ENCODE data around the gene OVAAL. TPM values are rescaled to one million over a fixed set of nuclear protein-coding genes. Genes with fewer than 3 reads are reported as not detected.

The OVAAL gene
- total and polyA plus RNA-seq, 4 donors: not detected

DNA sequence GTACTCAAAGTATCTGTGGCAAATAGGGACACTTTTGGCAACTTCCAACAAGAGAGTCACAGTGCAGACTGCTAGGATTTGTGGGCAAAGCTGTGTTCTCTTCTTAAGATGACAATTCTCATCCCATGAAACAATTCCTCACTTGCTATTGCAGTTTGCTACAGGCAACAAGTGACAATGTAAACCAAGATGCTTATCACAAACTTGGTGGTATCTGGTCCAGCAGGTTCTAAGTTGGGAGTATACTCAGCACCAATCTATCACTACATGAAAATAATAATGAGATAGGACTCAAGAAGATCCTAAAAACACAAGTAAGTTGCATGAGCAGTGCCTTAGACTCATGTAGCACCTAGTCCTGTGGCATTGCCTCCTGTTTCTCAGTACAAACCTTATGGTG lies 3.4 kb upstream of the OVAAL start:
- H3K4me3 ChIP-seq (ENCODE audit: low read depth in 1 of 3, low read length in 3 of 3): no peak overlapping the region
- DNase-seq (ENCODE audit: low spot score): no peak
- no peaks in the 10 kb centered on the region for H3K27me3 ChIP-seq (ENCODE audit: control insufficient read depth in 4 of 4, insufficient read depth in 4 of 4, low read length in 3 of 4)
- TF ChIP-seq JUND (IDR thresholded peaks at IDR 0.05): no peak
- TF ChIP-seq, protein P1, sequence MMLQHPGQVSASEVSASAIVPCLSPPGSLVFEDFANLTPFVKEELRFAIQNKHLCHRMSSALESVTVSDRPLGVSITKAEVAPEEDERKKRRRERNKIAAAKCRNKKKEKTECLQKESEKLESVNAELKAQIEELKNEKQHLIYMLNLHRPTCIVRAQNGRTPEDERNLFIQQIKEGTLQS (IDR thresholded peaks at IDR 0.05): no peak
- H3K4me1 ChIP-seq (ENCODE audit: control insufficient read depth in 4 of 4, insufficient read depth in 4 of 4, low read length in 3 of 4): no peaks in the 10 kb centered on the region
- no peak overlapping the region for H3K9ac ChIP-seq (ENCODE audit: low read depth in 1 of 2, low read length in 2 of 2)
- no peaks in the 10 kb centered on the region for H3K9me3 ChIP-seq (ENCODE audit: control insufficient read depth in 4 of 4, low read length in 3 of 4)
- no peak overlapping the region for H3K27ac ChIP-seq (ENCODE audit: low read depth in 1 of 2, low read length in 2 of 2)
- no peaks in the 10 kb centered on the region for H3K36me3 ChIP-seq (ENCODE audit: control insufficient read depth in 4 of 4, insufficient read depth in 3 of 4, low read depth in 1 of 4, low read length in 3 of 4)

DNA sequence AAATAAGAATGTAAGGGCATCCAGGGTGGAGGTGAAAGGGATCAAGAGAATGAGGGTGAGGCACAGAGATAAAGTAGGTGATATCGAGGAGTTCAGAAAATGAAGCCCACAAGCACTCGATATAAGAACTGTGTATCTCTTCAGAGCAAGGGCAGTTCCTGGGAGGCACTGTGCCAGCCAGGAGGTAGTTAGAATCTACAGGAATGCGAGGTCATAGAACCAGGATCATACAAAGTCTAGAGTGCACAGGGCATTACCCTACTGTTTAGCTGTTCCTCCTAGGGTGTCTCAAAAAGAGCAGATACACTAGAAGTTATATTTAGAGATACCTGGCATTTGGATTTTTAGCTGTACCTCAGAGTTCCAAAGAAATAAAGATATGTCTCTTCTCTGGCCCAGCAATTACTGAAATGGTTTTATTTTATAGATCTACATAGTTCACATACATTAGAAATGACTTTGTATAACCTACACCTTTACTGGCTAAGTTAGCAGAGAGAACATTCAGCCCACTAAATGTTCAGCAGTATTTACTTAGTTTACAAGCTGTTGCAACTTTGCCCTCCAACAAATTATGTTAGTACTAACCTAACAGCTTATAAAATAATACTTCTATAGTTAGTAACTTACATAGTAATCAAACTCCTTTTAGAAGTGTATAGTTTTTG lies 1.6 kb downstream of the OVAAL start:
- TF ChIP-seq HNF4A (conservative IDR thresholded peaks at IDR 0.05) (peak in 1 of 2 donors; percentile 15), TAF1 (conservative IDR thresholded peaks at IDR 0.05) (no peak), NR2F2 (IDR thresholded peaks at IDR 0.05) (no peak)
- TF ChIP-seq, protein P2, sequence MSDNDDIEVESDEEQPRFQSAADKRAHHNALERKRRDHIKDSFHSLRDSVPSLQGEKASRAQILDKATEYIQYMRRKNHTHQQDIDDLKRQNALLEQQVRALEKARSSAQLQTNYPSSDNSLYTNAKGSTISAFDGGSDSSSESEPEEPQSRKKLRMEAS (IDR thresholded peaks at IDR 0.05): no peak
- H3K36me3 ChIP-seq (ENCODE audit: control insufficient read depth in 4 of 4, insufficient read depth in 3 of 4, low read depth in 1 of 4, low read length in 3 of 4): no peaks in the 10 kb centered on the region
- 61% methylated on average over 3 of the region's 3 CpGs for WGBS
- no peak overlapping the region for H3K9ac ChIP-seq (ENCODE audit: low read depth in 1 of 2, low read length in 2 of 2)
- H3K27me3 ChIP-seq (ENCODE audit: control insufficient read depth in 4 of 4, insufficient read depth in 4 of 4, low read length in 3 of 4): no peaks in the 10 kb centered on the region
- no peaks in the 10 kb centered on the region for H3K9me3 ChIP-seq (ENCODE audit: control insufficient read depth in 4 of 4, low read length in 3 of 4)
- DNase-seq (ENCODE audit: low spot score): no peak
- H3K27ac ChIP-seq (ENCODE audit: low read depth in 1 of 2, low read length in 2 of 2): no peak overlapping the region
- no peaks in the 10 kb centered on the region for H3K4me1 ChIP-seq (ENCODE audit: control insufficient read depth in 4 of 4, insufficient read depth in 4 of 4, low read length in 3 of 4)
- H3K4me3 ChIP-seq (ENCODE audit: low read depth in 1 of 3, low read length in 3 of 3): no peak overlapping the region

DNA sequence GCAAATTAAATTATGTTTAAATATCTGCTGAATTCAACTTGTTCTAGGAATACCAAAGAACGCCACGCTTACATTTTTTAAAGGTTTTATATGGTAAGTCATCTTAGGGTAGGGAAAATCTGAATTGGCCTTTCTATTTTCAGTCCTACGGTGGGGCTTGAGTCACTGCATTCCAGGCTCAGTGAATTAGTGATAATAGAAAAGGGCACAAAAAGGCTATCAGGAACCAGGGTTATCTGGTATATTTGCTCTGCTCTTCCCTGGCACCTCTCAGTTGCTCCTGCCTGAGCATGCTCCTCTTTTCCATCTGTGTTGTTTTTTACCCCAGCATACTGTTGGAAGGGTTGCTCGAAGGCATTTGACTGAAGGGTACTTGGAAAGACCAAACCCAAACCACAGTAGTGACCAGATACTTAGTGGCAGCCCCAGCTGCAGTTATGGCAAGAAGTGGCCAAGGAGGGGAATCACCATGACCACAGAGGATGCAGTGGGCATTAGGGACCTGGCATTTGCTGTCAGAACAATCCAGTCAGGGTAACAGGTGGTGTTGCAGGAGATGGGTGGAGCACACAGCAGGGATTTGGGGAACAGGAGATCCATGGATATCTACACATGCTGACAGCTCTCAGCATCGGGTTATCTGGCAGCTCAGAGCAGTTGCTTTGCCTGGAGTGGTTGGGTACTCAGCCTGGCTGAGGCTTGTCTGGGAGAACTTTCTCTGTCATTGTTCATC lies 2.3 kb downstream of the OVAAL start:
- H3K4me3 ChIP-seq (ENCODE audit: low read depth in 1 of 3, low read length in 3 of 3): no peak overlapping the region
- TF ChIP-seq NR2F2 (IDR thresholded peaks at IDR 0.05) (no peak), SP1 (IDR thresholded peaks at IDR 0.05) (no peak), HNF4G (IDR thresholded peaks at IDR 0.05) (no peak)
- TF ChIP-seq, protein P3, sequence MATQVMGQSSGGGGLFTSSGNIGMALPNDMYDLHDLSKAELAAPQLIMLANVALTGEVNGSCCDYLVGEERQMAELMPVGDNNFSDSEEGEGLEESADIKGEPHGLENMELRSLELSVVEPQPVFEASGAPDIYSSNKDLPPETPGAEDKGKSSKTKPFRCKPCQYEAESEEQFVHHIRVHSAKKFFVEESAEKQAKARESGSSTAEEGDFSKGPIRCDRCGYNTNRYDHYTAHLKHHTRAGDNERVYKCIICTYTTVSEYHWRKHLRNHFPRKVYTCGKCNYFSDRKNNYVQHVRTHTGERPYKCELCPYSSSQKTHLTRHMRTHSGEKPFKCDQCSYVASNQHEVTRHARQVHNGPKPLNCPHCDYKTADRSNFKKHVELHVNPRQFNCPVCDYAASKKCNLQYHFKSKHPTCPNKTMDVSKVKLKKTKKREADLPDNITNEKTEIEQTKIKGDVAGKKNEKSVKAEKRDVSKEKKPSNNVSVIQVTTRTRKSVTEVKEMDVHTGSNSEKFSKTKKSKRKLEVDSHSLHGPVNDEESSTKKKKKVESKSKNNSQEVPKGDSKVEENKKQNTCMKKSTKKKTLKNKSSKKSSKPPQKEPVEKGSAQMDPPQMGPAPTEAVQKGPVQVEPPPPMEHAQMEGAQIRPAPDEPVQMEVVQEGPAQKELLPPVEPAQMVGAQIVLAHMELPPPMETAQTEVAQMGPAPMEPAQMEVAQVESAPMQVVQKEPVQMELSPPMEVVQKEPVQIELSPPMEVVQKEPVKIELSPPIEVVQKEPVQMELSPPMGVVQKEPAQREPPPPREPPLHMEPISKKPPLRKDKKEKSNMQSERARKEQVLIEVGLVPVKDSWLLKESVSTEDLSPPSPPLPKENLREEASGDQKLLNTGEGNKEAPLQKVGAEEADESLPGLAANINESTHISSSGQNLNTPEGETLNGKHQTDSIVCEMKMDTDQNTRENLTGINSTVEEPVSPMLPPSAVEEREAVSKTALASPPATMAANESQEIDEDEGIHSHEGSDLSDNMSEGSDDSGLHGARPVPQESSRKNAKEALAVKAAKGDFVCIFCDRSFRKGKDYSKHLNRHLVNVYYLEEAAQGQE (IDR thresholded peaks at IDR 0.05): no peak
- TF ChIP-seq, protein P4, sequence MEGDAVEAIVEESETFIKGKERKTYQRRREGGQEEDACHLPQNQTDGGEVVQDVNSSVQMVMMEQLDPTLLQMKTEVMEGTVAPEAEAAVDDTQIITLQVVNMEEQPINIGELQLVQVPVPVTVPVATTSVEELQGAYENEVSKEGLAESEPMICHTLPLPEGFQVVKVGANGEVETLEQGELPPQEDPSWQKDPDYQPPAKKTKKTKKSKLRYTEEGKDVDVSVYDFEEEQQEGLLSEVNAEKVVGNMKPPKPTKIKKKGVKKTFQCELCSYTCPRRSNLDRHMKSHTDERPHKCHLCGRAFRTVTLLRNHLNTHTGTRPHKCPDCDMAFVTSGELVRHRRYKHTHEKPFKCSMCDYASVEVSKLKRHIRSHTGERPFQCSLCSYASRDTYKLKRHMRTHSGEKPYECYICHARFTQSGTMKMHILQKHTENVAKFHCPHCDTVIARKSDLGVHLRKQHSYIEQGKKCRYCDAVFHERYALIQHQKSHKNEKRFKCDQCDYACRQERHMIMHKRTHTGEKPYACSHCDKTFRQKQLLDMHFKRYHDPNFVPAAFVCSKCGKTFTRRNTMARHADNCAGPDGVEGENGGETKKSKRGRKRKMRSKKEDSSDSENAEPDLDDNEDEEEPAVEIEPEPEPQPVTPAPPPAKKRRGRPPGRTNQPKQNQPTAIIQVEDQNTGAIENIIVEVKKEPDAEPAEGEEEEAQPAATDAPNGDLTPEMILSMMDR (IDR thresholded peaks at IDR 0.05; ENCODE audit: low read depth, low read length, missing input control): no peak
- TF ChIP-seq, protein P1 (IDR thresholded peaks at IDR 0.05): no peak
- H3K36me3 ChIP-seq (ENCODE audit: control insufficient read depth in 4 of 4, insufficient read depth in 3 of 4, low read depth in 1 of 4, low read length in 3 of 4): no peaks in the 10 kb centered on the region
- H3K9ac ChIP-seq (ENCODE audit: low read depth in 1 of 2, low read length in 2 of 2): no peak overlapping the region
- H3K27me3 ChIP-seq (ENCODE audit: control insufficient read depth in 4 of 4, insufficient read depth in 4 of 4, low read length in 3 of 4): no peaks in the 10 kb centered on the region
- no peak for DNase-seq (ENCODE audit: low spot score)
- H3K27ac ChIP-seq (ENCODE audit: low read depth in 1 of 2, low read length in 2 of 2): no peak overlapping the region
- H3K9me3 ChIP-seq (ENCODE audit: control insufficient read depth in 4 of 4, low read length in 3 of 4): no peaks in the 10 kb centered on the region
- WGBS: 81% methylated on average over 5 of the region's 5 CpGs
- no peaks in the 10 kb centered on the region for H3K4me1 ChIP-seq (ENCODE audit: control insufficient read depth in 4 of 4, insufficient read depth in 4 of 4, low read length in 3 of 4)
